ENCODE data around the gene NTRK2. TPM values are rescaled to one million over a fixed set of nuclear protein-coding genes. Genes with fewer than 3 reads are reported as not detected.
"Not testable (repeated sequence)": the region's sequence is repeated elsewhere in the genome, so short reads cannot be mapped to it uniquely, and the experiment has no call there.

Gene NTRK2
- total and polyA plus RNA-seq, 7 donors: 0.46 to 3.0 (median 2.1) TPM

- Histone ChIP-seq H3K36me3 (no peaks in the 10 kb centered on the region), H3K27me3 (no peaks in the 10 kb centered on the region), H3K9me3 (no peaks in the 10 kb centered on the region), H3K4me3 (no peak overlapping the region), H3K4me1 (no peaks in the 10 kb centered on the region), H3K27ac (no peak overlapping the region)
- 66 to 75% methylated on average over 13 of the region's 13 CpGs for WGBS, 2 donors
- TF ChIP-seq POLR2A (IDR thresholded peaks at IDR 0.05): no peak
- no peak for TF ChIP-seq CTCF (IDR thresholded peaks at IDR 0.05)
- no peak for TF ChIP-seq POLR2AphosphoS5 (IDR thresholded peaks at IDR 0.05)
- no peak for TF ChIP-seq EP300 (IDR thresholded peaks at IDR 0.05)
- intact Hi-C loops (cut with DNase I): no loop called here
- no peak for DNase-seq
Measured at GRCh38 chr9:84893419-84894128, 224.0 kb downstream of the NTRK2 start.

GRCh38 chr9:84894859-84895258, 225.3 kb downstream of the NTRK2 start:
- intact Hi-C loops (cut with DNase I): no loop called here
- no peak overlapping the region for H3K4me3 ChIP-seq
- H3K27ac ChIP-seq: no peak overlapping the region
- no peaks in the 10 kb centered on the region for H3K36me3 ChIP-seq
- DNase-seq: no peak
- no peaks in the 10 kb centered on the region for H3K27me3 ChIP-seq
- 12 to 44% methylated on average over 2 of the region's 2 CpGs for WGBS, 2 donors
- no peak for TF ChIP-seq POLR2AphosphoS5 (IDR thresholded peaks at IDR 0.05)
- no peak for TF ChIP-seq POLR2A (IDR thresholded peaks at IDR 0.05)
- TF ChIP-seq CTCF (IDR thresholded peaks at IDR 0.05): no peak
- no peak for TF ChIP-seq EP300 (IDR thresholded peaks at IDR 0.05)
- H3K9me3 ChIP-seq: no peaks in the 10 kb centered on the region
- no peaks in the 10 kb centered on the region for H3K4me1 ChIP-seq

GRCh38 chr9:84897362-84898094, 228.0 kb downstream of the NTRK2 start:
- H3K27me3 ChIP-seq: no peaks in the 10 kb centered on the region
- WGBS, 2 donors: 78 to 83% methylated on average over 7 of the region's 7 CpGs
- no peak for TF ChIP-seq POLR2AphosphoS5 (IDR thresholded peaks at IDR 0.05)
- TF ChIP-seq POLR2A (IDR thresholded peaks at IDR 0.05): no peak
- no peak for TF ChIP-seq EP300 (IDR thresholded peaks at IDR 0.05)
- no peak for TF ChIP-seq CTCF (IDR thresholded peaks at IDR 0.05)
- H3K27ac ChIP-seq: no peak overlapping the region
- H3K36me3 ChIP-seq: no peaks in the 10 kb centered on the region
- intact Hi-C loops (cut with DNase I): no loop called here
- no peak overlapping the region for H3K4me3 ChIP-seq
- H3K4me1 ChIP-seq: no peaks in the 10 kb centered on the region
- H3K9me3 ChIP-seq: no peaks in the 10 kb centered on the region
- DNase-seq: no peak

GRCh38 chr9:84898188-84898587, 228.7 kb downstream of the NTRK2 start:
- H3K9me3 ChIP-seq: no peaks in the 10 kb centered on the region
- no peaks in the 10 kb centered on the region for H3K4me1 ChIP-seq
- WGBS, 2 donors: 28 to 65% methylated on average over 2 of the region's 2 CpGs
- no peak for TF ChIP-seq EP300 (IDR thresholded peaks at IDR 0.05)
- TF ChIP-seq CTCF (IDR thresholded peaks at IDR 0.05): no peak
- no peak for TF ChIP-seq POLR2AphosphoS5 (IDR thresholded peaks at IDR 0.05)
- TF ChIP-seq POLR2A (IDR thresholded peaks at IDR 0.05): no peak
- H3K36me3 ChIP-seq: no peaks in the 10 kb centered on the region
- DNase-seq: no peak
- H3K27ac ChIP-seq: no peak overlapping the region
- no peaks in the 10 kb centered on the region for H3K27me3 ChIP-seq
- H3K4me3 ChIP-seq: no peak overlapping the region
- intact Hi-C loops (cut with DNase I): no loop called here

- intact Hi-C loops (cut with DNase I): not testable (repeated sequence)
Measured at GRCh38 chr9:84898618-84899017, 229.1 kb downstream of the NTRK2 start.

More at GRCh38 chr9:84898618-84899017, 229.1 kb downstream of the NTRK2 start:
- H3K4me1 ChIP-seq, H3K27ac ChIP-seq, H3K36me3 ChIP-seq, H3K27me3 ChIP-seq, H3K9me3 ChIP-seq, H3K4me3 ChIP-seq, DNase-seq: not testable (repeated sequence)
- 86 to 91% methylated on average over 6 of the region's 6 CpGs for WGBS, 2 donors
